GM19025 (cell line): ENCODE measurements around the gene TRAPPC14.

Experiments
- ATAC-seq: cut with Tn5 transposase; IDR thresholded peaks from one replicate; pipeline ENCODE4 v1.9.1; 2021; ENCODE audit warnings: mild to moderate bottlenecking, low read depth, moderate library complexity; ENCODE audit not compliant: unreplicated experiment

Gene TRAPPC14

DNA sequence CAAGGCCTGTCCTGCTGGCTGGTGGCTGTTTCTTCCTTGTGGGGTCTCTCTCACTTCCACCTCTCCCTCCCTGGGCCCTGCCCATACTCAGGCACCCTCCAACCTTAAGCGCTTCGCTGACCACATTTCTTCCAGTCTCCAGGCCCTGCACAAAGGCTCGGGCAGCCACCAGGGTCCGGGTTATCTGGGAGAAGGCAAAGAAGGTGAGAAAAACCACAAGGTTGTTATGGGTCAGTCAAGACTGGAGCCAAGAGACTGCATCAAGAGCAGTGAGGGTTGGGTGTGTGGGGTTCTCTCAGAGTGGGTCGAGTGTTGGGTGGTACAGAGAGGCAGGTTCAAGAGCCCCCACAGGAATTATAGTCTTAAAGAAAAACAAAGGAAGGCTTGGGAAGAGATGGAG is 16.1 kb upstream of the TRAPPC14 start:
- no peak for ATAC-seq

DNA sequence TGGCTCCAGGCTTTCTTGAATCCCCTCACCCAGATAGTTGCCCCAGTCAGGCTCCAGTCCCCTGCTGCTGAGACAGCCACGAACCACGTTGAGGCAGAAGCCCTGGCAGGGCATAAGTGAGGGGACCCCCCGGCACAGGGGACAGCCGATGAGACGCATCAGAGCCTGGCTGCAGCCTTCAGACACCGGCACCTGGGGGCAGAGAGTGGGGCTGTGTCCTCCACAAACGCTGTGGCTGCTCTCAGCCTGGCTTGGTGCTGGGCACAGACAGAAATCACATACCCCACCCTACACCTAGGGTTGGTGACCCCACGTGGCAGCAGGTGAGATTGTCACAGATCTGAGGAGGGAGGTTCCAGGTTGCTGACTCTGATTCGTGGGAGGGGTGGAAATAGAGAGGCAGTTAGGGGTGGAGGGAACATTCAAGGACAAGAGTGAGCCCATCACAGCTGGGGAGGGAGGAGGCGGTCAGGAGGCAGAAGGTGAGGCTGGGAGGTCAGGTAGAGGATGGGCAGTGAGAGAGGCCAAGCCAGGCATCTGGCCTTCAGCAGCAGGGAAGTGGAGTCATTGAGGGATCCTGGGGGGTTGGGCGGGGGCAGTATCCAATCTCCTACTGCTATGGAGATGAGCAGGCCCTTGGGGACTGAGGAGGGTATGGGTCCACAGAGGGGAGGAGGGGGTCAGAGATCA is 15.4 kb upstream of the TRAPPC14 start:
- ATAC-seq = no peak

DNA sequence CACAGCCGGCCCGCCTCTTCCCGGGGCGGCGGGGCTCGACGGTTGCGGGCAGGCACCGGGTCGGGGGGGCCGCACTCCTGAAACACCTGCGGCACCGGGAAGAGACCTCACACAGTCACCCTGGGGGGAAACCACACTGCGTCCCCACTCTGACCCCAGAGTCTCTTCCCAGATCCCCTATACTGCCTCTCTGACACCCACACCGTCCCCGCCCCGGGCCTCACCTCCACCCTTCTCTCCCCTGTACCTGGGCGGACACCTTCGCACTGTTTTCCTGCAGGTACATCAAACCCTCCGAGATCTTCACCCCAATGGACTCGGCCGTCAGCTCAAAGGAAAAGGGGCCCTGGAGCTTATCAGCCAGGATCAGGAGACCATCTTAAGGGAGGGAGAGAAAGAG is 13.3 kb upstream of the TRAPPC14 start:
- ATAC-seq = no peak

DNA sequence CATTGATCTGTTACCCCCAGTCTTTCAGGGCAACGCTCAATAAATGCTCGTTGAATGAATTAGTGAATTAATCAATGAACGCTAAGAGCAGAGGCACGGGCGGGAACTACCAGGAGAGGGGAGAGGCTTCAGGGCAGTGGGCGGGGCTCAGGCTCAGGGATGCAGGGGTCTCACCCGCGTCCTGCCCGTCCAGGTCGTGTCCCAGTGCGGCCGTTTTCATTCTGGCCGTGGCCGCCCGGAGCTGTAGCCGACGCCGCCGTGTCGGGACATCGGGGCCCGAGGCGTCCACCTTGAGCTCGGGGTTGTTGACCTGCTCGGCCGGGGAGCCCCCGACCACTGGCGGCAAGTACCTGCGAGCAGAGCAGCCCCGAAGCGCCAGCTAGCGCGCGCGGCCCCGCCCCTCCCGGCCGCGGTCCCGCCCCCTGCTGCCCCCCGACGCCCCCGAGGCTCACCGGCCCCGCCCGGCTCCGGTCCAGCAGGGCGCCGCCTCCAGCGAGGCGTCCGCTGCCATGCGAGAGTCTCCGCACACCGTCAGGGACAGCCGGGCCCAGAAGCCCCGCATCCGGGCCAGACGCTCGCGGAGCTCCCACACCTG is 12.7 kb upstream of the TRAPPC14 start:
- ATAC-seq = no peak

DNA sequence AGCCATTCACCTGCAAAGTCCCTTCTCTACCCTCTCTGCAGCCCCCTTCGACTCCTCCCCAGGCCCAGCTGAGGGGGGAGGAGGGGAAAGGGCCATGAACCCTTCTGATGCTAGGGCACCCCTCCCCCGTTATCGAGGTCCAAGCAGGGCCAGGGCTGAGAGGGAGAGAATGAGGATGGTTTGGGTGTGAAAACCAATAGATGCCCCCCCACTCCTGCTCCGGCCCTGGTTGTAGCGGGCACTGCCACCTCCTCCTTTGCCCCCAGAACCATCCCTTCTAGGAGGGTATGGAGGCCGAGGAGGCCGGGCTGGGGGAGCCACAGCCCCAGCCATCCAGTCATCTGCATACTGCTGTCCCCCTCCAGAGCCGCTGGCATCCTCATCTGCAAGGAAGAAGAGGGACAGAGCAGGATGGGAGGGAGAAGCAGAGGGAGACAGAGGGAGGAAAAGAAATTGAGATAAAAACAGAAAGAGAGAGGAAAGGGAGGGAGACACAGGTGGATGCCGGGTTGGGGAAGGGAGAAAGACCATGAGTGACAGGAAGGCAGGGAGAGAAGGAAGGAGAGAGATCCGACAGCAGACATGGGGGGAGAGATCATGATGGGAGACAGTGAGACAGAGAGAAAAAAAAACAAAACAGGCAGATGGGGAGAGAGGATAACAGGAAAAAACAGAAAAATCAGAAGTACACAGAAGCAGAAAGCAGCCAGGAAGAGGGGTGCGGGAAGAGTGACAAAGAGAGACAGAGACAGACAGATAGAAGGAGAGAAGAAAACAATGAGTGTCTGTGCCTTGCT is 11.8 kb upstream of the TRAPPC14 start:
- no peak for ATAC-seq

DNA sequence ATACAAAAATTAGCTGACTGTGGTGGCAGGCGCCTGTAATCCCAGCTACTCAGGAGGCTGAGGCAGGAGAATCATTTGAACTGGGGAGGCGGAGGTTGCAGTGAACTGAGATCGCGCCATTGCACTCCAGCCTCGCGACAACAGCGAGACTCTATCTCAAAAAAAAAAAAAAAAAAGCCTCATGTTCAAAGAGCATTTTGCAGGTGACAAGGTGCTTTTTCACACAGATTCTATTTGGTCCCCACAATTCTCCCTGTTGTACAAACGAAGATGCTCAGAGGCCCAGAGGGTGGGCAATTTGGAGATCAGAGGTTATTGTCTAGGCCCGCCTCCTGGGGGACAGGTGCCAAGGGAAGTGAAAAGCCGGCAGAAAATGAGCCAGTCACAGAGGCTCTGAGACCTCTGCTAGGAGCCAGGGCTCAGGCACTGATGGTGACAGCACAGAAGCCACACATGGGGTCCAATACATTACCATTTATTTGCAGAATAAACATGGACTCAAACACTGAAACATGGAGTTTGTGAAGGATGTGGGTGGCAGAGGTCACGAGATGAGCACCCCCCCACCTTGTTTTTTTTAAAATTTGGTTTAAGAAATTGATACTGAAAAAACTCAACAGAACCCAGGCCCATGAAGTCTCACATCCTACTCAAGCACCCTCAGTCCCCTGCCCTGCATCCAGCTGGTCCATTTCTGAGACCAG is 10.8 kb upstream of the TRAPPC14 start:
- no peak for ATAC-seq

DNA sequence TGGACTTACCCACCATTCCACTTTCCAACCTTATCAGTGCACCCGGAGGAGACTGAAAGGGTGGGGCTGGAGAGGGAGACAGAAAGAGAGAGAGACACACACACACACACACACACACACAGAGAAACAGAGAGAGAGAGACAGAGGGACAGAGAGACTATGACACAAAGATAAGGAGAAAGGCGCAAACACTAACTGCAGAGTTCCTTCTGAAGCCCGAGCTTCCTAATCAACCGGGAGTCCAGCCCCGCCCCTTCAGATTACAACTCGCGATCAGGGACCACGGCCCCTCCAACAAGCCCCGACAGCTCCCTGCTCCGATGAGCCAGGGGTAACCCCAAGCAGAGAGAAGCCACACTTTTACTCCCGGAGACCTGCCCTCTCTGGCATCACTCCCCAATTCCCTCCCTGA is 9.4 kb upstream of the TRAPPC14 start:
- ATAC-seq = no peak

DNA sequence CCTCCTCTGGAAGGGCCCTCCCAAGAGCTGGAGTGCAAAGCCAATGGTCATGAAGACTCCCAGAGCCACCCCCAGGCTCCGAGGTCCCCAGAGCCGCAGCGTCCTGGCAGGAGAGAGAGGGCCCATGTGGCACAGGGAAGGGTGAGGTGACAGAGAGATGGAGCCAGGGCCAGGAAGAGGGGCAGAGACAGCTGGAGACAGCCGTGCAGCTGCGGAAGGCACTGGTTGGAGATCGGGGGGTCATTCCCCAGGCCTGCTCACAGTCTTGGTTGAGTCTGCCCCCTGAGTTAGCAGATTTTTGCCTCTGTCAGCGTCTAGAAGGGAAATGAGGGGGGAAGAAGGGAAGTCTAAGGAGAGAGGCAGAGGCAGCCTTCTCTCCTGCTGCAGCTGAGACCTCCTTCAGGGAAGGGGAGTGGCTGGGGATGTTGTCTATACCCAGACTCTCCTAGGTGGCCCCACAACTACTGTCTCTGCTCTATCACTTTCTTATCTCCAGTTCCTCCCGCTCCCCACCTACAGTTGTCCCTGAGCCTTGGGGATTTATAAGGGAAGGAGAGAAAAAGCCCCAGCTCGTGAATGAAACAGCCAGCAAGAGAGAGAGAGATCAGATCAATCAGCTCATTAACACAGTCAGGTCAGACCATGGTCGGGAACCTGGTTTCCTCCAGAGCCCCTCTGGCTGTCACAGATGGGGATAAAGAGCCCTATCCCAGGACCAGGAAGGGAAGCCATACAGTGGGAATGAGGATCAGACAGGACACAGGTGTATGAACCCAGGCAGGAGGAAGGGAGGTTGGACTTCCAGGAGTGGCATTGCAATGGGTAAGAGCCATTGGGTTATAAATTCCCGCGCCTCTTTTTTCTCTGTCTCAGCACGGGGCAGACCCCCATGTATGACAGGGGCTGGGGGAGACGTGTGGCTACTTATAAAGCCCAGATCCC is 8.7 kb upstream of the TRAPPC14 start:
- ATAC-seq = no peak

DNA sequence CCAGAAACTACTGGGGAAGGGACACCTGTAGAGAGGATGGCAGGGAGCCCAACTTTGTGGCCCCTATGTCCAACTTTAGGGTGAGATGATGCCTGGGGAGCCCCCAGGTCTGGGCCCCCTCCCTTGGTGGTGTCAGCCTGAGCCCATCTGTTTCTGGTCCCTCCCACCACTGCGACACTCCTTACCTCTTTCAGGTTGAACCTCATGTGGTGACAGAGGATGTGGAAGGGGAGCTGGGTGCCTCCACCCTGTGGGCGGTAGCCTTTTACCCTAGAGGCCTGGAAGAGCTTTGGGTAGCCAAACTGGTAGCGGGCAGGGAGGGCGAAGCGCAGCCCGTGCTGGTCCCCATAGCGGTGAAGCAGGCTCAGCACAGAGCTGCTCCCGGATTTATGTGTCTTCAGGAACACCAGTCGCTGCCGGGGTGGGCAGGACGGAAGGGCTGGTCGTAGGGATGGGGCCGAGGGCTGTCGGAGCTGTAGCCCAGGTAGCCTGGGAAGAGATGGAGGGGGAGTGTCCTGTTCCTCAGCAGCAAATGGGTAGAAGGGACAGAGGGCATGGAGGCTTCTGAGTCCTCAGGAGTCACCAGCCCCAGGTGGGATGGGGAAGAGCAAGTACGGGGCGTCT is 7.9 kb upstream of the TRAPPC14 start:
- ATAC-seq = no peak

DNA sequence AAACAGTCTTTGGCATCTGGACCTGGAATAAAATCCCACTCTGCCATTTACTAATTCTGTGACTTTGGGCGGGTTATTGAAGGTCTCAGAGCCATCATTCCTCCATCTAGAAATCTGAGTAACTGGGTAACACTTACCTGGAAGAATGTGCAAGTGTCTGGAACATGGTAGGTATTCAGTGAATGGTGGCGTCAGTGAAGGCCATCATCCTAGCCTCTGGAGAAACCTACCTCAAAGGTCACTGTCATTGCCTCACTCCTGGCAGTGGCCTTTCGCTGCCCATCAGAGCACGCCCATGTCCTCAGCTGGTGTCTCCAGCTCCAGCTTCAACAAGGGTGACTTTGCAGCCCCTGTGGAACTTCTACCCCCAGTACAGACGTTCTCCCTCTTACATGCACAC is 5.3 kb upstream of the TRAPPC14 start:
- ATAC-seq = no peak

DNA sequence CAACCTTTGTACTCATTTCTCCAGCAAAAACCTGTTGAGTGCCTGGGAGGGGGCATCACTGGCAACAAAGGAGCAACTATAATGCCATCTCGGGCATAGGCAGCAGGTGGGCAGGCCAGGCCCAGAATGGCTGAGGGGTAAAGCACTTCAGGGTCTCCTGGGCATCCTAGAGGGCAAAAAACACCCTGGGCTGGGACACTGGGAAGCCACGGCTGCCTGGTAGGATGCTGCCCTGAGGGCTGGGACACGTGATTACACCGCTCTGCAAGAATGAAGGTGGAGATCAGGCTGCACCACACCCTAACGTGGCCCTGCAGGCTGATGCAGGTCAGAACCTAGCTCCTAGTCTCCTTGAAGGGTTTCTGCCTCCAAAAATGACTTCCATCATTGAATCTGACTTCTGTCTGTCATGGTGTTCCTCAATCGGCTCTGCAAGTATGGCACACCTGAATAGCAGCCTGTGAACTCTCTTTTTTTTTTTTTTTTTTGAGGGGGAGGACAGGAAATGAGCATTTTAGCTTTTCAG is 4.5 kb upstream of the TRAPPC14 start:
- no peak for ATAC-seq

DNA sequence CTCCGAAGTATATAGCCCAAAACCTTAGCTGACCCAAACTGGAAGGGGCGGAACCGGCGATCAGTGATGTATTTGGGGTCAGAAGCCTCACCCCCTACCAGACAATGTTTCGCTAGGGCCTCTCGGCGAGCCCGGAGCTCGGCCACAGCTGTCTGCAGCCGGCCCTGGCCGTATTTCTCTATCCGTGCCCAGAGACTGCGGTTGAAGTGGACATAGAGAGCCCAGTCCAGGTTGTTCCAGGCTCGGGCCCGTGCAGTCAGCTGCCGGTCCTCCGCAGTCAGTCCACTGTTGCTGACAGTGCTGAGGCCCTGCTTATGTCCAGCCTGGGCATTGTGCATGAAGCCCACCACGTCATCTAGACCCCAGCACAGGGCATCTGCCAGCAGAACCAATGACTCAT is 1.5 kb upstream of the TRAPPC14 start:
- ATAC-seq = no peak

DNA sequence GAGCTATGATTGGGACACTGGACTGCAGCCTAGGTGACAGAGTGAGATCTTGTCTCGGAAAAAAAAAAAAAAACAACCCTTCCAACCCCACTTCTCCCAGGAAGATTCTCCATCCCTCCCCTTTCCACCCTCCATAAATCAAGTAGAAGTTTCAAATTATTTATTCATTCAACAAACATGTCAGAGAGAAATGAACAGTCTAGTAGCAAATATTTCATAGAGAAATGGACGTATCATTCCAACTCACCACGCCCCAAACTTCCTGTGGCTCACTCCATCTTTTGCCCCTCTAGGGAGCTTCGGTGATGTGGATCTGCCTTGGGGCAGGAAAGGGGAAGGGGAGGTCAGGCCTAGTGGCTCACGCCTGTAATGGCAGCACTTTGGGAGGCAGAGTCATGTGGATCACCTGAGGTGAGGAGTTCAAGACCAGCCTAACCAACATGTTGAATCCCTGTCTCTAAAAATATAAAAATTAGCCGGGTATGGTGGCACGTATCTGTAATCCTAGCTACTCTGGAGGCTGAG is 638 bp upstream of the TRAPPC14 start:
- ATAC-seq = no peak

DNA sequence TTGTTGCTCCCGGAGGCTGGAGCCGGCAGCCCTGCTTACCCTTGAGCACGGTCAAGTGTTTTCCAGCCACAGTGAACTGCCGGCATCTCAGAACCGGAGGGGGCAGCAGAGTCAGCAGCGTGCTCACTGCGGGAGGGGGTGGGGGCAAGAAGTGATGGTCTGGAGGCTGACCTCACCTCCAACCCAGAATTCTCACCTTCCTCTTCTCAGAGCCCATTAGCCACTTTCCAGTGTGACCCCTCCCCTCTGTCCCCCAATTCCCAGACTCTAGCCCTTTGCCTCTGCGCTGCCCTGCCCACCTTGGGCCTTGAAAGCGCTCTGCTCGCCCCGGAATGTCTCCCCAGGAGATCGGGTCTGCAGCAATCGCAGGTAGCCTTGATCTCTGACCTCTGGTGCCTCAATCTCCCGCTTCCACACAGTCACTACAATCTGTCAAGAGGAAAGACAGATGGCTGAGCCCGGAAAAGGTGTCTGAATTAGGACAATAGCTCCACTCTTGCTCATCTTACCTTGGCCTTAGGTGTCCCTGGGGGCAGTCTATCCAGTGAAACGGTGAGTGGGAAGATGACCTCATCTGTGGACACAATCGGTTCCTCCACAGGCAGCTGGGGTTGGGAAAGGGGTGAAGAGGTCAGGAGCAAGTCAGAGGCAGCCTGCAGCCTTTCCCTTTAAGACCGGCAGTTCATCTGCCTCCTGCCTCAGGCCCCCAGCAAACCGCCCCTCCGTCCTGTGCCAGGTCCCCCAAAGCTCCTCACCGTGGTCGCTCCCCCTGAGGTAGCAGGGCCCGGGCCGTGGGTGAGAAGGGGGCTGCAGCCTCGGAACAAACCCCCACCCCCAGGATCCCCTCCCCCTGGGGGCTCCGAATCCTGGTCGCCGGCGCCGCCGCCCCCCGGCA is 942 bp downstream of the TRAPPC14 start:
- no peak for ATAC-seq

DNA sequence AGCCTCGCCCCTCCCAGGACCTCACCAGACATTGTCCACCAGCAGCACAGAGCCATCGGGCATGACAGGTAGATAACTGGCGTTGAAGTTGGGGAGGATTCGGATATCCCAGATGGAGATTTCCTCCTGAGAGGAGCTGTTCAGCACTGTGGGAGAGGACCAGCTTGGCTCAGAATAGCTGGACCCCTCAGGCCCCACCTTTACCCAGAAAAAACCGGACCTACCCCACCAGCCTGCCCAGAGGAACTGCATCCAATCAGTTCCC is 1.5 kb downstream of the TRAPPC14 start:
- no peak for ATAC-seq

DNA sequence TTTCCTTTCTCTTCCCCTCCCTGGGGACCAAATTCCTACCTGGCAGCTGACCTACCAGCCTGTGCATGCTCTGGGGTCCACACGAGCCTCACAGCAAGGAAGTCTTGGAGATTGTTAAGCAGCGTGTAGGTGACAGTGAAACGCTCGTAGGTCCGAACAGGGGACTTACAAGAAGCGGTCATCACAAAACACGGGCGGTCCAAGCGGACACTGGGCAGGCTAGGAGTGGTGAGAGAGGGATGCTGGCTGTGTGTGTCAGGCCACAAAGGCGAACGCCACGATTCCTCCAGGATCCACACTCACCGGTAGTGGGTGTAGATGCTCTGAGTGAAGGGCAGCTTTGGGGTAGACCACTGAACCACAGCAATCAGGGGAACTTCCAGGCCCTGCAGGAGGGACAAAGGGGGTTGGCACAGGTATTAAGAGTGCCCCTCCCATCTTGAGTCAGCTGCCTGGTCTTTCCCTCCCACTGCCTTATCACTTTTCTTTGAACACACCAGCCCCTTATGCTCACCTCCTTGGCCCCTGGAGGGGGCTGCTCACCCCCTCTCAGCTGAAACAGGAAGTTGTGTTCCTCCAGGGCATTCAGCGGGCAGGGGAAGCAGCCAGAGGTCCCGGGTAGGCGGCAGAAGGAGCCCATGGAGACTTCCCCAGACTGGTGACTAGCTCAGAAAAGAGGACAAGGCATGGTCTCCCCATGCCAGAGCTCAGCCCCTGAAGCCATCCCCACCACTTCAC is 2.0 kb downstream of the TRAPPC14 start:
- ATAC-seq = no peak

DNA sequence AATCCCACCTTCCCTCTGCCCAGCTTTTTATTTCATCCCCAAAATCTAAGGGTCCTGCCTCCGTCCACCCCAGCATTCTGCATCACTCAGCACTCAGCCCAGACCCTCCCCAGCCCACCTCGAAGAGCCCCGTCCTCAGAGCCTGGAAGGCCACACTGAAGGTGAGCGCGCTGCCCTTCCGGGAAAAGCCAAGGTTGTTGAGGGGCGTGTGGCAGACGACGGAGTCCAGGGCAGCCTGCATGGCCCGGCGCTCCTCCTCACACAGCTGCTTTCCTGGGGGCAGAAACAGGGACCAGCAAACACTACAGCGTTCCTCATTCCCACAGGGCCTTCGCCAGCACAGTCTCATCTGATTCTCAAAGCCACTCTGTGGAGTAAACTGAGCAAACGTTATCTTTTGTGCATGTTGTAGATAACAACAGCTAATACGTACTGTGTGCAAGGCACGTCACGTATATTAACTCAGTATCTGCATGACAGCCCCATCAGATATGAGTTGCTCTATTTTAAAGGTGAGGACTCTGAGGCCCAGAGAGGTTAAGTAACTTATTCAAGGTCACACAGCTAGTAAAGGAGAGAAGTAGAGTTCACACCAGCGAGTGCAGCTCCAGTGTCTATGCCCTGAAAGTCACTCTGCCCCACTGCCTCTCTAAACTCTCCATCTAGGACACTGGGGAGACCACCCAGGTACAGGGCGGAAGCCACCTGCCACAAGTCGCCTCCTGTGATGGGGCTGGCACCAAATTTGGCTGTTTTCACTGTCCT is 2.8 kb downstream of the TRAPPC14 start:
- ATAC-seq = no peak
